H9 (cell line): Measurements from ENCODE around the gene ZNF280A. TPM values are rescaled to one million over a fixed set of nuclear protein-coding genes. Genes with fewer than 3 reads are reported as not detected.

Experiments
- DNase-seq: peaks from one replicate; pipeline ENCODE4 v3.0.0-alpha.2; 2017
- H2AFZ ChIP-seq: one replicate; pipeline ENCODE4 v1.6.1; 2013; ENCODE audit warnings: mild to moderate bottlenecking, low read length, control low read depth, moderate library complexity
- H2AK5ac ChIP-seq: 2 replicates; pipeline ENCODE4 v1.6.1; 2013; ENCODE audit warnings: low read length, control low read depth, mixed read lengths; ENCODE audit not compliant: insufficient read length
- H2BK120ac ChIP-seq: one replicate; pipeline ENCODE4 v1.6.1; 2013; ENCODE audit warnings: low read depth, mild to moderate bottlenecking, low read length, control low read depth, inconsistent platforms; ENCODE audit not compliant: poor library complexity, severe bottlenecking
- H2BK12ac ChIP-seq: 2 replicates; pipeline ENCODE4 v1.6.1; 2013; ENCODE audit warnings: low read length, control low read depth, mixed read lengths, low read depth; ENCODE audit not compliant: insufficient read length
- H2BK15ac ChIP-seq: 2 replicates; pipeline ENCODE4 v1.6.1; 2013; ENCODE audit warnings: low read depth, low read length, control low read depth
- H2BK20ac ChIP-seq: one replicate; pipeline ENCODE4 v1.6.1; 2013; ENCODE audit warnings: low read depth, mild to moderate bottlenecking, low read length, control low read depth, inconsistent platforms; ENCODE audit not compliant: poor library complexity, severe bottlenecking
- H2BK5ac ChIP-seq: 2 replicates; pipeline ENCODE4 v1.6.1; 2013; ENCODE audit warnings: low read length, control low read depth, mixed read lengths; ENCODE audit not compliant: insufficient read length
- H3K14ac ChIP-seq: 2 replicates; pipeline ENCODE4 v1.6.1; 2013; ENCODE audit warnings: low read length, control low read depth; ENCODE audit not compliant: insufficient read depth
- H3K18ac ChIP-seq: 2 replicates; pipeline ENCODE4 v1.6.1; 2013; ENCODE audit warnings: low read depth, mild to moderate bottlenecking, mixed read lengths, low read length, control low read depth; ENCODE audit not compliant: insufficient read length
- H3K23ac ChIP-seq: 2 replicates; pipeline ENCODE4 v1.6.1; 2013; ENCODE audit warnings: low read length, control low read depth, mixed read lengths, low read depth; ENCODE audit not compliant: insufficient read length
- H3K23me2 ChIP-seq: 2 replicates; pipeline ENCODE4 v1.6.1; 2013; ENCODE audit warnings: low read depth, mild to moderate bottlenecking, mixed read lengths, low read length, control low read depth; ENCODE audit not compliant: insufficient read length, poor library complexity, severe bottlenecking
- H3K27ac ChIP-seq: 2 replicates; pipeline ENCODE4 v1.5.1; 2013; ENCODE audit warnings: low read length, control low read depth, mixed read lengths, low read depth; ENCODE audit not compliant: insufficient read length
- H3K27me3 ChIP-seq: 2 replicates; pipeline ENCODE4 v1.6.1; 2013; ENCODE audit warnings: low read length, control low read depth, inconsistent platforms; ENCODE audit not compliant: insufficient read depth
- H3K4ac ChIP-seq: 2 replicates; pipeline ENCODE4 v1.6.1; 2013; ENCODE audit warnings: low read depth, mild to moderate bottlenecking, control low read depth, inconsistent platforms, low read length, moderate library complexity
- H3K4me1 ChIP-seq: 2 replicates; pipeline ENCODE4 v1.6.1; 2013; ENCODE audit warnings: low read length, control low read depth, inconsistent platforms; ENCODE audit not compliant: insufficient read depth
- H3K4me2 ChIP-seq: 2 replicates; pipeline ENCODE4 v1.6.1; 2013; ENCODE audit warnings: low read length, control low read depth, mixed read lengths; ENCODE audit not compliant: insufficient read length, insufficient read depth
- H3K56ac ChIP-seq: 2 replicates; pipeline ENCODE4 v1.6.1; 2013; ENCODE audit warnings: low read depth, mild to moderate bottlenecking, mixed read lengths, low read length, control low read depth; ENCODE audit not compliant: insufficient read length
- H3K79me1 ChIP-seq: 2 replicates; pipeline ENCODE4 v1.6.1; 2013; ENCODE audit warnings: low read depth, mild to moderate bottlenecking, moderate library complexity, low read length, control low read depth, inconsistent platforms; ENCODE audit not compliant: insufficient read depth, poor library complexity, severe bottlenecking
- H3K79me2 ChIP-seq: 2 replicates; pipeline ENCODE4 v1.6.1; 2013; ENCODE audit warnings: low read length, control low read depth, inconsistent platforms; ENCODE audit not compliant: insufficient read depth
- H3K9ac ChIP-seq: 2 replicates; pipeline ENCODE4 v1.6.1; 2013; ENCODE audit warnings: low read length, control low read depth, mixed read lengths; ENCODE audit not compliant: insufficient read length; ENCODE audit errors: extremely low read depth
- H3K9me3 ChIP-seq: one replicate; pipeline ENCODE4 v1.6.1; 2013; ENCODE audit warnings: low read depth, low read length, inconsistent platforms; ENCODE audit not compliant: control insufficient read depth
- H3T11ph ChIP-seq: one replicate; pipeline ENCODE4 v1.6.1; 2013; ENCODE audit warnings: mild to moderate bottlenecking, low read length, control low read depth, inconsistent platforms
- H4K20me1 ChIP-seq: one replicate; pipeline ENCODE4 v1.6.1; 2013; ENCODE audit not compliant: control insufficient read depth, insufficient read length, insufficient read depth
- H4K5ac ChIP-seq: 2 replicates; pipeline ENCODE4 v1.6.1; 2013; ENCODE audit warnings: low read depth, mild to moderate bottlenecking, mixed read lengths, low read length, control low read depth; ENCODE audit not compliant: insufficient read length
- H4K8ac ChIP-seq: replicated peaks from 2 replicates; pipeline ENCODE4 v1.6.1; 2013; ENCODE audit warnings: low read length, control low read depth, mixed read lengths, low read depth; ENCODE audit not compliant: insufficient read length
- H4K91ac ChIP-seq: 2 replicates; pipeline ENCODE4 v1.6.1; 2013; ENCODE audit warnings: low read depth, mild to moderate bottlenecking, moderate library complexity, mixed read lengths, low read length, control low read depth; ENCODE audit not compliant: insufficient read length
- H3K27ac Mint-ChIP-seq, 3 experiments: 2 replicates in 2 of 3; 3 replicates in 1 of 3; pipeline ENCODE4 v1.8.0; 2020 to 2021; ENCODE audit warnings: mixed read lengths in 3 of 3, mild to moderate bottlenecking in 1 of 3, moderate library complexity in 1 of 3
- H3K27me3 Mint-ChIP-seq: 2 replicates; pipeline ENCODE4 v1.8.0; 2021; ENCODE audit warnings: low read depth, mild to moderate bottlenecking, moderate library complexity, mixed read lengths
- H3K36me3 Mint-ChIP-seq, 3 experiments: 2 replicates in 2 of 3; 3 replicates in 1 of 3; pipeline ENCODE4 v1.8.0; 2020 to 2021; ENCODE audit warnings: low read depth in 3 of 3, mixed read lengths in 3 of 3; ENCODE audit not compliant: insufficient read depth in 1 of 3
- H3K4me1 Mint-ChIP-seq, 2 experiments: 2 replicates each; pipeline ENCODE4 v1.8.0; 2020; ENCODE audit warnings: mixed read lengths in 2 of 2
- H3K4me3 Mint-ChIP-seq, 2 experiments: 2 replicates in 1 of 2; 3 replicates in 1 of 2; pipeline ENCODE4 v1.8.0; 2020 to 2021; ENCODE audit warnings: mild to moderate bottlenecking in 2 of 2, mixed read lengths in 2 of 2, moderate library complexity in 1 of 2
- H3K9me3 Mint-ChIP-seq, 2 experiments: 2 replicates in 1 of 2; 3 replicates in 1 of 2; pipeline ENCODE4 v1.8.0; 2020; ENCODE audit warnings: mild to moderate bottlenecking in 2 of 2, mixed read lengths in 2 of 2, moderate library complexity in 1 of 2
- CTCF ChIP-seq: fragments of 200-600 bp; sonication (generic); conservative IDR thresholded peaks from 3 replicates; pipeline ENCODE4 v1.8.0; 2021; ENCODE audit warnings: antibody characterized with exemption, mild to moderate bottlenecking
- WGBS: extraction: QIAGEN DNeasy Blood & Tissue Kit; methylation state at CpG from one replicate; pipeline ENCODE4 v1.1.7; 2013; ENCODE audit warnings: missing lambda C conversion rate, low lambda C conversion rate, mixed read lengths; ENCODE audit not compliant: insufficient read length; ENCODE audit errors: extremely low coverage; 5-methylcytosine and 5-hydroxymethylcytosine counted together
- total RNA-seq: library from RNA; stranded (reverse); gene quantifications from 2 replicates; pipeline ENCODE4 v1.2.1, GENCODE V29; 2021

ZNF280A gene
- total RNA-seq, 1 experiment from 2014 or later, result 0.13 TPM

DNA sequence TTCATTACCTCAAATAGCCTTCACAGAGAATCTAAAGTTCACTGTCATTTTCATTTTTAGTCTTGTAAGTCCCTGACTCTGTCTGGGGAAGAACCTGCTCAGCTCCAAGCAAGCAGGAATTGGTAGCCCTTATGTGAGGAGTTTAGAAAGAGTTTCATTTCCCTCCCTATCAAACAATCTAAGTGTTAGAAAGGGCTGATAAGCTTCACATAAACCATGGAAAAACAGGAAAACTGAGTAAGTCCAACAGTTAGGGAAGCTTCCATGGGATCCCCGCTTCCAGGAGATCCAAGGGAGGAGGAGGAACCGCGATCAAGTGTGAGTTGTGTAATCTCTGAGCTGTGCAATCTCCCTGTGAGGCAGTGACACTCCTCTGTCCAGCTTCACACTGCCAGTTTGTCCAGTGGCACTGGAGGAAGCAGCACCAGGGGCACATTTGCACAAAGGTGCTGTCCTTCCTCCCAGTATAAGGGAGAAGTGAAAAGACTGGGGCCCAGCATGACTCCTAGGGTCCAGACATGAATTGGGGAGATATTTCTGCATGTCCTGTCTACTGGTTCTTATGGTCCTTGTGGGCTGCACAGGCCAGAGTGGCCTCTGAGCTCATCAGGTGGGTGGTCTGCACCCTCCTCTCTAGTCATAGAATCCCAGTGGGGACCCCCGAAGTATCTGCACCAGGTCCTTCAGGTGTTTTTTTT is 34.7 kb upstream of the ZNF280A start:
- no peak for TF ChIP-seq CTCF
- Histone ChIP-seq H3K79me1 (no peaks in the 10 kb centered on the region), H4K20me1 (no peaks in the 10 kb centered on the region), H2AFZ (no peak overlapping the region), H3K9me3 (no peaks in the 10 kb centered on the region), H2BK12ac (no peak overlapping the region), H3K4ac (no peak overlapping the region), H3K4me1 (no peaks in the 10 kb centered on the region), H3K23me2 (no peaks in the 10 kb centered on the region), H3K27ac (no peak overlapping the region), H3T11ph (no peak overlapping the region), H3K79me2 (no peaks in the 10 kb centered on the region), H2AK5ac (no peak overlapping the region), H3K4me2 (no peak overlapping the region), H3K14ac (no peak overlapping the region), H4K8ac (no peak overlapping the region), H2BK20ac (no peak overlapping the region), H3K9ac (no peak overlapping the region), H4K5ac (no peak overlapping the region), H4K91ac (no peak overlapping the region), H2BK120ac (no peak overlapping the region), H2BK5ac (no peak overlapping the region), H3K56ac (no peak overlapping the region), H3K27me3 (peaks cover 20% of the 10 kb centered on the region; the same call in 1 of the 2 replicates), H2BK15ac (no peak overlapping the region), H3K23ac (no peak overlapping the region), H3K18ac (no peak overlapping the region)
- Mint-ChIP-seq H3K27ac (no peak overlapping the region), H3K4me3 (no peak overlapping the region), H3K9me3 (peaks cover 11 to 15% of the 10 kb centered on the region in 2 experiments; a peak in 4 of 5 replicates), H3K4me1 (no peaks in the 10 kb centered on the region), H3K27me3 (peaks cover 84% of the 10 kb centered on the region), H3K36me3 (peaks cover 0 to 7% (median 4%) of the 10 kb centered on the region in 3 experiments; a peak in 4 of 7 replicates)
- WGBS, result no CpG with 5 or more reads among the region's 4 CpGs
- DNase-seq, result no peak
